Measurements from ENCODE around the gene NRXN2.

Gene NRXN2

DNA sequence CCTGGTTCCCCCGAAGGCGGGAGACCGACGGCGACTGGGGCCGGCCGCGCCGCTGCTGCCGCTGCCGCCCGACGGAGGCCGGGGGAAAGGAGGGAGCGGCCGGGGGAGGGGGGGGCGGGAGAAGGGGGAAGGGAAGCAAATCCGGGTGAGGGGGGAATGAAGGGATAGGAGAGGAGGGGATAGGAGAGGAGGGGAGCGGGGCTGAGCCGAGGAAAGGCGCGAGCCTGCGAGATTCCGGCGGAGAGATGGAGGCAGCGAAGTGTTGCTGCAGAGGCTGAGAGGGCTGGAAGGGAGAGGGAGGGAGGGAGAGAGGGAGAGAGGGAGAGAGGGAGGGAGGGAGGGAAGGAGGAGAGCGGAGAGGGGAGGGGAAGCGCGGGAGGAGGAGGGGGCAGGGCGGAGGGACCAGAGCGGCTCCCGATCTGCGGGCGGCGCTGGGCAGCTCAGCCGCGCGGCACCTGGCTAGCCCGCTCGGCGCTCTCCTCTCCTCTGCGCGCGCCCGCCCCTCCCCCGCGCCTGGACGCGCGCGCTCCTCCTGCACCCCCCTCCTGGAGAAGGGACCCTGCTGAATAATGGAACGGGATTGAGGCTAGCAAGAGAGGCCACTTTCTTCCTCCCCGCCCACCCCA lies 79.6 kb downstream of the NRXN2 start:
- no peak overlapping the region for H3K4me3 ChIP-seq (replicated peaks; ENCODE audit: low read depth, low read length)
- TF ChIP-seq, protein P1, sequence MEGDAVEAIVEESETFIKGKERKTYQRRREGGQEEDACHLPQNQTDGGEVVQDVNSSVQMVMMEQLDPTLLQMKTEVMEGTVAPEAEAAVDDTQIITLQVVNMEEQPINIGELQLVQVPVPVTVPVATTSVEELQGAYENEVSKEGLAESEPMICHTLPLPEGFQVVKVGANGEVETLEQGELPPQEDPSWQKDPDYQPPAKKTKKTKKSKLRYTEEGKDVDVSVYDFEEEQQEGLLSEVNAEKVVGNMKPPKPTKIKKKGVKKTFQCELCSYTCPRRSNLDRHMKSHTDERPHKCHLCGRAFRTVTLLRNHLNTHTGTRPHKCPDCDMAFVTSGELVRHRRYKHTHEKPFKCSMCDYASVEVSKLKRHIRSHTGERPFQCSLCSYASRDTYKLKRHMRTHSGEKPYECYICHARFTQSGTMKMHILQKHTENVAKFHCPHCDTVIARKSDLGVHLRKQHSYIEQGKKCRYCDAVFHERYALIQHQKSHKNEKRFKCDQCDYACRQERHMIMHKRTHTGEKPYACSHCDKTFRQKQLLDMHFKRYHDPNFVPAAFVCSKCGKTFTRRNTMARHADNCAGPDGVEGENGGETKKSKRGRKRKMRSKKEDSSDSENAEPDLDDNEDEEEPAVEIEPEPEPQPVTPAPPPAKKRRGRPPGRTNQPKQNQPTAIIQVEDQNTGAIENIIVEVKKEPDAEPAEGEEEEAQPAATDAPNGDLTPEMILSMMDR (IDR thresholded peaks at IDR 0.05; ENCODE audit: low read depth, low read length, missing control alignments): no peak
- DNase-seq (ENCODE audit: extremely low read depth, low read depth): no peak

DNA sequence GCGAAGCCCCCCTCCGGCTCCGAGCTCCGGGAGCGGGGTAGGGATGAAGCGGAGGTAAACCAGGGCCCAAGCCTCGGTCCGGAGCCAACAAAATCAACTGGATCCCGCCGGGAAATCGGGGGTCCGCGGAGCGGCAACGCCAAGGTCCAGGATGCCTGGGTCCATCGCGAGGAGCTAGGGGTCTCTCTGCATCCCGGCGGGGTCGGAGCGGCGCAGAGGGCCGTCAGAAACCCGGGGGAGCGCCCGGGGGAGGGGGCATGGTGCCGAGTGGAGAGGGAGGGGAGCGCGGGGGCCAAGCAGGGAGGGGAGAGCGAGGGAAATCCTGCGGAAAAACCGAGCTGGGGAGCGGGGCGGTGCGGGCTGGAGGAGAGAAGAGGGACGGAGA lies 80.1 kb downstream of the NRXN2 start:
- no peak overlapping the region for H3K4me3 ChIP-seq (replicated peaks; ENCODE audit: low read depth, low read length)
- TF ChIP-seq, protein P1 (IDR thresholded peaks at IDR 0.05; ENCODE audit: low read depth, low read length, missing control alignments): no peak

DNA sequence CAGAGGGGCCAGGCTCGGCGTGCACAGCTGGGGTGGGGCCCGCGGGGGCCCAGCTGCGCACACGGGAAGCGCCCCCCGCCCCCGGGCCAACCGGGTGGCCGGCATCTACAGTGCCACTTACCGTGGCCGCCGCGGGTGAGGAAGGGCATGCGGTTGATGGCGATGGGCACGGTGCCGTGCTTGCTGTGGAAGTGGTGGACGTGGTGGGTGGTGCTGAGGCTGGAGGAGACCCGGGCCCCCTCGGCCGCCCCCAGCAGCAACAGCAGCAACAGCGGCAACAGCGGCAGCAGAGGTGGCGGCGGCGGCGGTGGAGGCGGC lies 80.6 kb downstream of the NRXN2 start:
- no peak overlapping the region for H3K4me3 ChIP-seq (replicated peaks; ENCODE audit: low read depth, low read length)
- TF ChIP-seq, protein P1 (IDR thresholded peaks at IDR 0.05; ENCODE audit: low read depth, low read length, missing control alignments): no peak

More for the DNA sequence above, 80.1 kb downstream of the NRXN2 start:
- DNase-seq (ENCODE audit: extremely low read depth, low read depth): no peak

DNA sequence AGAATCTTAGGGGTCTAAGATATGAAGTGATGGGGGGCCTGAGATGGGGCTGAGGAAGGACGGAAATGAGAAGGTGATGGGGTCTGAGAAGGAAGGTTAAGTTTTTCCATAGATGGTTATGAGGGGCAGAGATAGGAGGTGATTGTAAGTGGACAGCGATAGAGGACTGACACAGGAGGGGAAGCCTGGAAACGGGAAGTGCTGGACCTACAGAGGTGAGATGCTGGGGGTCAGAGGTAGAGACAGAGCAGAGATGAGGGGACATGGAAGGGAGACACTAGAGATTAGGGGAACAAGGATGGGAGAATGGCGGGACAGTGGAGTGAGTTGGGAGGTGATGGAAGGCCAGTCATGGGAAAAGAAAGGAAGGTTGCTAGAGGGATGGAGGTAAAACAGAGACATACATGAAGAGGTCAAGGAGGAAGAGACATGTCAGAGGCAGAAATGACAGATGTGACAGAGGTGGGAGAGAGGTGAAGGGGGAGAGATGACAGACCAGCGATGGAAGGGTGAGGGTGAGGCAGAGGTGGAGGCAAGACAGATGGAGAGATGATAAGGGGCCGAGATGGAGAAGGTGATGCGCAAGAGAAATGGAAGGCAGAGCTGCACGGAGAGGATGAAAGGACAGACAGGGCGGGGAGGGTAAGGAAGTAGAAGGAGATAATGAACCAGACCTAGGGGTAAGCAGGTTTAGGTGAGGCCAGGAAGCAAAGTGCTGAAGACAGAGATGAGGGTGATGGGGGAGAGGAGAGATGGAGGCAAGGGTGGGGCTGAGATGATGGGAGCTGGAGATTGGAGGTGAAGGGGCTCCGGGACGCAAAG lies 81.2 kb downstream of the NRXN2 start:
- no peak for DNase-seq (ENCODE audit: extremely low read depth, low read depth)
- no peak overlapping the region for H3K4me3 ChIP-seq (replicated peaks; ENCODE audit: low read depth, low read length)
- TF ChIP-seq, protein P1 (IDR thresholded peaks at IDR 0.05; ENCODE audit: low read depth, low read length, missing control alignments): no peak

More for the DNA sequence above, 80.6 kb downstream of the NRXN2 start:
- no peak for DNase-seq (ENCODE audit: extremely low read depth, low read depth)

DNA sequence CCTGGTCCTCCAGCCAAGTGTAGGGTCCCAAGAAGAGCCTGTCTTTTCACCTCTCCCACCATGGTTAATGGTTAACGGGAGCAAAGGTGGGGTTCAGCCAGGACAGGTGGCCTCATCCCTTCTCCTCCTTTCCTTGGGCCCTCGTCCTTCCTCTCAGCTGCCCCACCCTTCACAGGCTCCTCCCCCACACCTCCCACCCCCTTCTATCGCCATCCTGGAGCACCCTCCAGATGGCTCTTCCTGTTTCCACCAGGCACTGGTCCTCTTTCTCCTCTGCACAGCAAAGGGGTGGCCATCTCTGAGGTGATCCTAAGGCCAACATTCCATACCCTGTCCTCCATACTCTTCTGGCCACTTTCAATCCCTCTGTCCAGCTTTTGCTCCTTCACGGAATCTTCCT lies 83.1 kb downstream of the NRXN2 start:
- DNase-seq (ENCODE audit: extremely low read depth, low read depth): no peak
- H3K4me3 ChIP-seq (replicated peaks; ENCODE audit: low read depth, low read length): no peak overlapping the region
- TF ChIP-seq, protein P1 (IDR thresholded peaks at IDR 0.05; ENCODE audit: low read depth, low read length, missing control alignments): no peak

DNA sequence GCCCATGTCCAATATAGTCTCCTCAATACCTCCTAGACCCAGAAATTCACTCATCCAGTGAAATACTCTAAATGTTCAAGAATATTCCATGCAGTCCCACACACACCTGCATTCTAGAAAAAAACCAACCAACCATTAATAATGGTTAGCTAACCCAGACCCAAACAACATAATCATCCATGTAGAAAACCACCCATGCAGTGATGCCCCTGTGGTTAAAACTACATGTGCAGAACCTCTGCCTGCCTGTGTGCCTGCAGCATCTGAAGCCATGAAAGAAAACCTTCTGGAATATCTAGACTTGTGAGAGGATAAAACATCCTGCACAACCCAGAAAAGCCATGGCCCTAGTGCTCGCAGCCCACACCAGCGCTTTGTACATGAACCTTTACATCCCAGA lies 84.2 kb downstream of the NRXN2 start:
- H3K4me3 ChIP-seq (replicated peaks; ENCODE audit: low read depth, low read length): no peak overlapping the region
- TF ChIP-seq, protein P1 (IDR thresholded peaks at IDR 0.05; ENCODE audit: low read depth, low read length, missing control alignments): no peak
- no peak for DNase-seq (ENCODE audit: extremely low read depth, low read depth)

Measured in HFF-Myc (cell line).